AG09319 (cell line): ENCODE data around the gene METTL27.
A peak's percentile ranks its signal among the peaks of the same experiment; 100 is the strongest.

ENCODE experiments used
- DNase-seq: peaks from one replicate; pipeline ENCODE4 v3.0.0-alpha.2; 2010; ENCODE audit warnings: low read depth; ENCODE audit errors: extremely low read depth
- CTCF ChIP-seq: IDR thresholded peaks from 2 replicates; pipeline ENCODE4 v1.5.1; 2011; ENCODE audit warnings: low read depth, mild to moderate bottlenecking, inconsistent platforms, low read length, moderate library complexity

METTL27 gene

DNA sequence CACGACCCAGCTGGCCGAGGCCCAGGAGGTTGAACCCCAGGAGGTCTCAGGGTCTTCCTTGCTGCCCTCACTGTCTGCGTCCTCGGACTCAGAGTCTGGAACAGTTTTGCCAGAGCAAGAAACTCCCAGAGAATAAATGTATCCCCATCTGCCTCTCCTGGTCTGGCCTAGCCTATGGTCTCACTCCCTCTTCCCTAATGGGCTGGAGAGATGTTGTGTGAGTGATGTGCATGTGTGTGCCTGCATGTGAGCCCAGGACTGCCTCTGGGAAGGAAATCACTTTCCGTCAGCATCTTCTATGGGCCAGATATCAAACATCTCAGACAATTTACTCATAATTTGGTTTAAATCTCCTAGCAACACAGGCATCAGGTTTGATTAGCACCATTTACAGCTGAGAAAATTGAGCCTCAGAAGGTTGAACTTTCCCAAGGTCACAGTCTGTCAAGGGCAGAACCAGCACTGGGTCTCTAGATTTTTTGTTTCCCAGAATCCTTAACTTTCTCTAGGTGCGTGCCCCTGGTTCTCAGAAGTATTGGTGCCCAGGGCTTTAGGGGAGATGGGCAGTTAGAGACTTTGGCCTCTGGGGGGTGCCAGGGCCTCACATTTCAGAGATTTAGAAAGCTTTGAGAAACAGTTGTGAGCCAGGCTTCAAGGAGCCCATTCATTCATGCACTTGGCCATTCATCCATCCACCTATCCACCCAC is 23.6 kb upstream of the METTL27 start:
- TF ChIP-seq CTCF = peak; percentile 79
- DNase-seq = no peak

DNA sequence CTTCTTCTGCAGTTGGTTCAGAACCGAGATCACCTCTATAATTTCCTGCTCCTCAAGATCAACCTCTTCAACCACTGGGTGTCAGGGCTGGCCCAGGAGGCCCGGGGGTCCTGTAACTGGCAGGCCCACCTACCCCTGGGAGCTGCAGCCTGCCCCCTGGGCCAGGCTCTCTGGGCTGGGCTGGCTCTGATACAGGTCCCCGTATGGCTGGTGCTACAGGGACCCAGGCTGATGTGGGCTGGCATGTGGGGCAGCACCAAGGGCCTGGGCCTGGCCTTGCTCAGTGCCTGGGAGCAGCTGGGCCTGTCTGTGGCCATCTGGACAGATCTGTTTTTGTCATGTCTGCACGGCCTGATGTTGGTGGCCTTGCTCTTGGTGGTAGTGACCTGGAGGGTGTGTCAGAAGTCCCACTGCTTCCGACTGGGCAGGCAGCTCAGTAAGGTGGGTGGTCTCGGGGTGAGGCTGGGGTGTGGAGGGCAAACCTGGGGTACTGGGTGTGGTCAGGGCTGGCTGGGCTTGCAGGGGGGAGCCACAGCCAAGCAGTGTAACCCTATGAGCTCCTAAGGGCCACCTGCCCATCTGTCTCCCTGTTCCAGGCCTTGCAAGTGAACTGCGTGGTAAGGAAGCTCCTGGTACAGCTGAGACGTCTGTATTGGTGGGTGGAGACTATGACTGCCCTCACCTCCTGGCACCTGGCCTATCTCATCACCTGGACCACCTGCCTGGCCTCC is 22.8 kb upstream of the METTL27 start:
- DNase-seq = no peak
- no peak for TF ChIP-seq CTCF

GRCh38 chr7:73861305-73861704 is 19.0 kb upstream of the METTL27 start:
- DNase-seq = no peak
- no peak for TF ChIP-seq CTCF

DNA sequence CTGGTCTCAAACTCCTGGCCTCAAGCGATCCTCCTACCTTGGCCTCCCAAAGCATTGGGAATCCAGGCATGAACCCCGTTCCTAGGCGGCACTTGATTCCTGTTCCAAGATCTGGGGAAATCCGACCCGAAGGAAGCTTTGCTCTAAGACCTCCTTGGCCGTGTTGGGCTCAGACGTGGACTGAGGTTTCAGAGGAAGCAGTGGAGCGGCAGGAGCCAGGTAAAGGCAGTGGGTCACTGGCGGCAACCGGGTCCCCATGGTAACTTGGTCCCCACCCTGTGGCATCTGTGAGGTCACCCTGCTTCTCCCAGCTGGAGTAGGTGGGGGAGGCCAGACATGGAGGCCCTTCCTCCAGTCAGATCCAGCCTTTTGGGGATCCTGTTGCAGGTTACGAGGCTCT is 18.5 kb upstream of the METTL27 start, which contains the start of gene TMEM270:
TMEM270 (plus strand) TSS at position 301 of the 400 bp plus-strand sequence; CDS start at position 337, 36 bp downstream.
- no peak for TF ChIP-seq CTCF
- DNase-seq = no peak

GRCh38 chr7:73858807-73859206 is 16.5 kb upstream of the METTL27 start:
- no peak for TF ChIP-seq CTCF
- DNase-seq = no peak

GRCh38 chr7:73856941-73857340 is 14.6 kb upstream of the METTL27 start:
- TF ChIP-seq CTCF = no peak
- no peak for DNase-seq

- TF ChIP-seq CTCF = no peak
- DNase-seq = no peak
Observed at GRCh38 chr7:73852500-73852899, 10.2 kb upstream of the METTL27 start.
